OCI-LY3 (cell line): ENCODE data around the gene SCLY.

ENCODE experiments used
- H2AFZ ChIP-seq: fragments of 200-600, 300-600 bp; shearing (Covaris generic); 2 replicates; pipeline ENCODE4 v1.6.0; 2014; ENCODE audit warnings: antibody characterized with exemption, low read depth, low read length
- H3K27ac ChIP-seq: fragments of 200-600, 300-600 bp; sonication (generic); 2 replicates; pipeline ENCODE4 v1.5.1; 2014; ENCODE audit warnings: mild to moderate bottlenecking, low read length, moderate library complexity, mixed read lengths
- H3K27me3 ChIP-seq: fragments of 200-600, 300-600 bp; sonication (generic); 2 replicates; pipeline ENCODE4 v1.6.1; 2014; ENCODE audit warnings: low read depth, low read length, mixed read lengths
- H3K36me3 ChIP-seq: fragments of 200-600, 300-600 bp; sonication (generic); replicated peaks from 2 replicates; pipeline ENCODE3; 2014; ENCODE audit warnings: low read depth, low read length, mixed read lengths
- H3K4me1 ChIP-seq: fragments of 300-600, 200-600 bp; sonication (generic); 2 replicates; pipeline ENCODE4 v1.6.1; 2014; ENCODE audit warnings: low read length, mixed read lengths
- H3K4me2 ChIP-seq: fragments of 200-600, 300-600 bp; sonication (generic); 2 replicates; pipeline ENCODE4 v1.6.1; 2014; ENCODE audit warnings: low read length, mixed read lengths
- H3K4me3 ChIP-seq: fragments of 300-600, 200-600 bp; sonication (generic); 2 replicates; pipeline ENCODE4 v1.5.1; 2014; ENCODE audit warnings: antibody characterized with exemption, mild to moderate bottlenecking, low read length, moderate library complexity
- H3K79me2 ChIP-seq: fragments of 300-600, 200-600 bp; shearing (Covaris generic); 2 replicates; pipeline ENCODE4 v1.6.1; 2014; ENCODE audit warnings: mild to moderate bottlenecking, low read length, mixed read lengths
- H3K9ac ChIP-seq: fragments of 300-600, 200-600 bp; shearing (Covaris generic); 2 replicates; pipeline ENCODE4 v1.6.0; 2014; ENCODE audit warnings: mild to moderate bottlenecking, low read length, moderate library complexity
- H3K9me3 ChIP-seq: fragments of 200-600, 300-600 bp; shearing (Covaris generic); 2 replicates; pipeline ENCODE4 v1.6.1; 2014; ENCODE audit warnings: low read length, mixed read lengths; ENCODE audit not compliant: insufficient read depth
- H4K20me1 ChIP-seq: fragments of 200-600, 300-600 bp; sonication (generic); 2 replicates; pipeline ENCODE4 v1.6.1; 2016; ENCODE audit warnings: low read length, mixed read lengths; ENCODE audit not compliant: insufficient read depth
- EZH2phosphoT487 ChIP-seq: fragments of 200-600 bp; shearing (Covaris generic); IDR thresholded peaks from 2 replicates; pipeline ENCODE4 v1.6.1; 2018; ENCODE audit warnings: antibody characterized with exemption, mixed run types, low read depth
- TF ChIP-seq, protein P1 (sequence below): fragments of 200-600, 300-600 bp; sonication (generic); IDR thresholded peaks from 2 replicates; pipeline ENCODE4 v1.5.1; 2014; ENCODE audit warnings: antibody characterized with exemption, low read length, low read depth

Gene SCLY, protein sequence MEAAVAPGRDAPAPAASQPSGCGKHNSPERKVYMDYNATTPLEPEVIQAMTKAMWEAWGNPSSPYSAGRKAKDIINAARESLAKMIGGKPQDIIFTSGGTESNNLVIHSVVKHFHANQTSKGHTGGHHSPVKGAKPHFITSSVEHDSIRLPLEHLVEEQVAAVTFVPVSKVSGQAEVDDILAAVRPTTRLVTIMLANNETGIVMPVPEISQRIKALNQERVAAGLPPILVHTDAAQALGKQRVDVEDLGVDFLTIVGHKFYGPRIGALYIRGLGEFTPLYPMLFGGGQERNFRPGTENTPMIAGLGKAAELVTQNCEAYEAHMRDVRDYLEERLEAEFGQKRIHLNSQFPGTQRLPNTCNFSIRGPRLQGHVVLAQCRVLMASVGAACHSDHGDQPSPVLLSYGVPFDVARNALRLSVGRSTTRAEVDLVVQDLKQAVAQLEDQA

DNA sequence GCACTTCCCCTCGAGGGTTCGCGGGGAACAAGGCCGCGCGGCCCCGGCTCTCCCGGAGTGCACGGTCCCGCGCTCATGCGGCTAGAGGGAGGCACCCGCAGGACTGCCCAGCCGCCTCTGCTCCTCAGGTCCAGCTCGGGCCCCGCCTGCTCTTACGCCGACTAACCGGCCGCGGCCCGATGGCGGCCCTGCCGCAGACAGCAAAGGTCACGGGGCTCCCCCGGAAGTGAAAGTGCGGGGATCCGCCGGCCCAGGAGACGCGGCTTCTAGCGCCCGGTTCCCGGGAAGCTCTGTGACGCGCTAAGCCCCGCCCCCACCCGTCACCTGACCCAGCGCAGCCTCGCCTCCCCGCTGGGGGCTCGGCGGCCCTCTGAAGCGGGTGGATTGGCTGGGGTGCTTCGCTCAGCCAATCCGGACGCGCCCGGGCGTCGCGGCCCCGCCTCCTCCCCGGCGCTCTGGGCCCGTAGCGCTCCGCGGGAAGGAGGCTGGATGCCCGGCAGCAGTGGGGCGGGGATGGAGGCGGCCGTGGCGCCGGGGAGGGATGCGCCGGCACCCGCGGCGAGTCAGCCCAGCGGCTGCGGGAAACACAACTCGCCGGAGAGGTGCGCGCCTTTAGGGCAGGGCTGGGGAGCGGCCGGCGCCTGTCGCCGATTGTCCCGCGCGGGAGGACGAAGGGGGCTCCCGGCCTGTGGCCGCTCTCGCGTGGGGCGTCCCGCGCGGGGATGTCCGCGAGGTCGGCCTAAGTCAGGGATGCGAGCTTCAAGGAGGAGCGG, at the start of gene SCLY:
TSS of gene SCLY (plus strand) at position 460 of the 773 bp plus-strand sequence. CDS start at position 514, 54 bp downstream.
- Histone ChIP-seq H3K9ac (peak within 1 kb of the TSS; percentile 86), H3K4me2 (peak within 1 kb of the TSS; percentile 99), H3K27me3 (no peaks in the 10 kb centered on the region), H3K79me2 (peaks cover 34% of the 10 kb centered on the region), H4K20me1 (no peaks in the 10 kb centered on the region), H3K9me3 (no peaks in the 10 kb centered on the region), H3K27ac (peak within 1 kb of the TSS; percentile 21), H3K36me3 (peaks cover 6% of the 10 kb centered on the region), H2AFZ (peak within 1 kb of the TSS; percentile 7; the same call in 1 of the 2 replicates), H3K4me1 (peaks cover 32% of the 10 kb centered on the region), H3K4me3 (peak within 1 kb of the TSS; percentile 81)
- TF ChIP-seq, protein P1, sequence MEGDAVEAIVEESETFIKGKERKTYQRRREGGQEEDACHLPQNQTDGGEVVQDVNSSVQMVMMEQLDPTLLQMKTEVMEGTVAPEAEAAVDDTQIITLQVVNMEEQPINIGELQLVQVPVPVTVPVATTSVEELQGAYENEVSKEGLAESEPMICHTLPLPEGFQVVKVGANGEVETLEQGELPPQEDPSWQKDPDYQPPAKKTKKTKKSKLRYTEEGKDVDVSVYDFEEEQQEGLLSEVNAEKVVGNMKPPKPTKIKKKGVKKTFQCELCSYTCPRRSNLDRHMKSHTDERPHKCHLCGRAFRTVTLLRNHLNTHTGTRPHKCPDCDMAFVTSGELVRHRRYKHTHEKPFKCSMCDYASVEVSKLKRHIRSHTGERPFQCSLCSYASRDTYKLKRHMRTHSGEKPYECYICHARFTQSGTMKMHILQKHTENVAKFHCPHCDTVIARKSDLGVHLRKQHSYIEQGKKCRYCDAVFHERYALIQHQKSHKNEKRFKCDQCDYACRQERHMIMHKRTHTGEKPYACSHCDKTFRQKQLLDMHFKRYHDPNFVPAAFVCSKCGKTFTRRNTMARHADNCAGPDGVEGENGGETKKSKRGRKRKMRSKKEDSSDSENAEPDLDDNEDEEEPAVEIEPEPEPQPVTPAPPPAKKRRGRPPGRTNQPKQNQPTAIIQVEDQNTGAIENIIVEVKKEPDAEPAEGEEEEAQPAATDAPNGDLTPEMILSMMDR = no peak
- TF ChIP-seq EZH2phosphoT487 = no peak

DNA sequence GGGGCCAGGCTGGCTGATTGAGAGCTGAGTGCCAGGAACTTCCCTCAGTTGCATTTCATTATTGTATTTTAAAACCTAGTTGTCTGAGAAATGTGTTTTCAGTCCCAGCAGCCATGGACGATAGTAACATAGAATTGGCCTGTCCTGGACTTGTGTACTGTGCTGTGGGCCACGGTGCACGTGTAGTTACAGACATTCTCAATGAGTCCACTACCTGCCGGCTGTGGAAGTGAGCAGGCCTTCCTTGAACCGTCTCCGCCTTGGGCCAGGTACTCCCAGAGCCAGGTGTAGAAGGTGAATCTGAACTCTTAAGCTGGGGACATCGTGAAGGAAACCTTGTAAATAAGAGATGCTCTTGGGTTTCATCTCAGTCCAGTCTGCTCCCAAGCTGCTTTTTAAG, 47.0 kb upstream of the SCLY start:
- no peaks in the 10 kb centered on the region for H3K36me3 ChIP-seq
- no peak overlapping the region for H3K9ac ChIP-seq
- H3K9me3 ChIP-seq = no peaks in the 10 kb centered on the region
- no peak overlapping the region for H3K4me2 ChIP-seq
- no peak overlapping the region for H2AFZ ChIP-seq
- no peaks in the 10 kb centered on the region for H3K4me1 ChIP-seq
- H4K20me1 ChIP-seq = no peaks in the 10 kb centered on the region
- no peak overlapping the region for H3K27ac ChIP-seq
- H3K4me3 ChIP-seq = no peak overlapping the region
- H3K79me2 ChIP-seq = no peaks in the 10 kb centered on the region
- no peaks in the 10 kb centered on the region for H3K27me3 ChIP-seq
- no peak for TF ChIP-seq EZH2phosphoT487
- TF ChIP-seq, protein P1 = no peak

DNA sequence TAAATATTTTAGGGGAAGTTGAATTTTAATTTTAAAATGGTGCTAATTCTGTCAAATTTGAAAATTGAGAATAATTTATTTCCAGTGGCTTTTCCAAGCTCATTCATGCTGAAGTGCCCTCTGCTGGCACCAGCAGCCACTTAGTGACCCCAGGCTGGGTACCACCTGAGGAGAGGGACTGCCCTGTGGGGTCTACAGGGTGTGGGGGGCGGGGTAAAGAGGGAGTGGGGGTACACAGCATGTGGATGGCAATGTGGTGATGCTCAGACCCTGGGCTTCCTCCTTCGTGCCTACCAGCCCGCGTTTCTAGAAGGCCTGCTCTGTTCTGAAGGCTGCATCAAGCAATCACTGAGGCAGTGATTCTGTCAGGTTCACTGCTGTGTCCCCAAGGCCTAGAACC, 45.1 kb upstream of the SCLY start:
- Histone ChIP-seq H3K27me3 (no peaks in the 10 kb centered on the region), H3K4me3 (no peak overlapping the region), H3K27ac (no peak overlapping the region), H3K4me2 (no peak overlapping the region), H3K4me1 (no peaks in the 10 kb centered on the region), H3K36me3 (no peaks in the 10 kb centered on the region), H3K9ac (no peak overlapping the region), H3K79me2 (no peaks in the 10 kb centered on the region), H2AFZ (no peak overlapping the region), H4K20me1 (no peaks in the 10 kb centered on the region), H3K9me3 (no peaks in the 10 kb centered on the region)
- no peak for TF ChIP-seq EZH2phosphoT487
- TF ChIP-seq, protein P1 = peak; percentile 45

DNA sequence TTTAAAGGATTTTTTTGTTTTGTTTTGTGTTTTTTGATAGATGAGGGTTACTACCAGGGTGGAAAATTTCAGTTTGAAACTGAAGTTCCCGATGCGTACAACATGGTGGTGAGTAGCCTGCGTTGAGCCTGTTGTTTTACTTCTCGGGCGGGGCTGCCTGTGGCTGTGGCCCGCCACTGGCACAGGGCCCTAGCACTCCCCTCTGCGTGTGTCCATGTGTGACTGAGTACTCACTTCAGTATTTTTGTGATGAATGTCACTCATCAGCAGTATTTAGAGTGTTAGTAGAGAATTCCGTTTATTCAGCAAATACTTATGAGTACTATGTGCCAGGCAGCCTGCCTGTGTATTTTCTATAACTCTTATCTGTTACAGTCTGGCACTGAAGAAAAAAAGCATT, 44.3 kb upstream of the SCLY start:
- Histone ChIP-seq H3K9ac (no peak overlapping the region), H3K4me3 (no peak overlapping the region), H3K79me2 (no peaks in the 10 kb centered on the region), H3K4me2 (no peak overlapping the region), H3K9me3 (no peaks in the 10 kb centered on the region), H4K20me1 (no peaks in the 10 kb centered on the region), H3K27ac (no peak overlapping the region), H3K36me3 (no peaks in the 10 kb centered on the region), H3K4me1 (no peaks in the 10 kb centered on the region), H2AFZ (no peak overlapping the region), H3K27me3 (no peaks in the 10 kb centered on the region)
- TF ChIP-seq, protein P1 = no peak
- TF ChIP-seq EZH2phosphoT487 = no peak
